MV-4-11 (cell line): ENCODE measurements around the gene CEP112.
A peak's percentile ranks its signal among the peaks of the same experiment; 100 is the strongest.

Experiments
- DNase-seq: peaks from one replicate; lab custom pipeline; 2025; lab: John Stamatoyannopoulos, UW

Gene CEP112

GRCh38 chr17:65637786-65638185, 554.1 kb downstream of the CEP112 start:
- no peak for DNase-seq

GRCh38 chr17:65634533-65634932, 557.4 kb downstream of the CEP112 start:
- DNase-seq, result no peak

GRCh38 chr17:65633988-65634387, 557.9 kb downstream of the CEP112 start:
- no peak for DNase-seq

- DNase-seq, result no peak
Measured at GRCh38 chr17:65633146-65633881, 558.6 kb downstream of the CEP112 start.

- DNase-seq, result no peak
Measured at GRCh38 chr17:65630502-65630901, 561.4 kb downstream of the CEP112 start.

- no peak for DNase-seq
Measured at GRCh38 chr17:65629234-65629690, 562.7 kb downstream of the CEP112 start.

GRCh38 chr17:65628644-65629036, 563.3 kb downstream of the CEP112 start:
- DNase-seq, result no peak

- DNase-seq, result no peak
Measured at GRCh38 chr17:65627891-65628643, 563.9 kb downstream of the CEP112 start.

GRCh38 chr17:65627108-65627507, 564.8 kb downstream of the CEP112 start:
- no peak for DNase-seq

GRCh38 chr17:65626451-65626850, 565.5 kb downstream of the CEP112 start:
- DNase-seq, result no peak

GRCh38 chr17:65618516-65618915, 573.4 kb downstream of the CEP112 start:
- no peak for DNase-seq

GRCh38 chr17:65617496-65617895, 574.4 kb downstream of the CEP112 start:
- DNase-seq, result no peak

- no peak for DNase-seq
Measured at GRCh38 chr17:65609749-65610148, 582.2 kb downstream of the CEP112 start.

GRCh38 chr17:65609286-65609685, 582.6 kb downstream of the CEP112 start:
- no peak for DNase-seq

- no peak for DNase-seq
Measured at GRCh38 chr17:65604070-65604469, 587.9 kb downstream of the CEP112 start.

- DNase-seq, result no peak
Measured at GRCh38 chr17:65601881-65602280, 590.1 kb downstream of the CEP112 start.

- DNase-seq, result no peak
Measured at GRCh38 chr17:65601145-65601544, 590.8 kb downstream of the CEP112 start.

GRCh38 chr17:65600518-65600917, 591.4 kb downstream of the CEP112 start:
- DNase-seq, result no peak

GRCh38 chr17:65599650-65600049, 592.3 kb downstream of the CEP112 start:
- no peak for DNase-seq

- DNase-seq, result no peak
Measured at GRCh38 chr17:65598746-65599145, 593.2 kb downstream of the CEP112 start.

GRCh38 chr17:65595071-65595656, 596.8 kb downstream of the CEP112 start:
- DNase-seq, result no peak

- DNase-seq, result peak; percentile 35
Measured at GRCh38 chr17:65593855-65594845, 597.8 kb downstream of the CEP112 start.
